HG03342 (cell line): Measurements from ENCODE around the gene AP3B1.
A peak's percentile ranks its signal among the peaks of the same experiment; 100 is the strongest.

Experiments used
- ATAC-seq: cut with Tn5 transposase; IDR thresholded peaks from one replicate; pipeline ENCODE4 v1.9.1; 2021; ENCODE audit warnings: mild to moderate bottlenecking, moderate library complexity; ENCODE audit not compliant: unreplicated experiment

Gene AP3B1, protein sequence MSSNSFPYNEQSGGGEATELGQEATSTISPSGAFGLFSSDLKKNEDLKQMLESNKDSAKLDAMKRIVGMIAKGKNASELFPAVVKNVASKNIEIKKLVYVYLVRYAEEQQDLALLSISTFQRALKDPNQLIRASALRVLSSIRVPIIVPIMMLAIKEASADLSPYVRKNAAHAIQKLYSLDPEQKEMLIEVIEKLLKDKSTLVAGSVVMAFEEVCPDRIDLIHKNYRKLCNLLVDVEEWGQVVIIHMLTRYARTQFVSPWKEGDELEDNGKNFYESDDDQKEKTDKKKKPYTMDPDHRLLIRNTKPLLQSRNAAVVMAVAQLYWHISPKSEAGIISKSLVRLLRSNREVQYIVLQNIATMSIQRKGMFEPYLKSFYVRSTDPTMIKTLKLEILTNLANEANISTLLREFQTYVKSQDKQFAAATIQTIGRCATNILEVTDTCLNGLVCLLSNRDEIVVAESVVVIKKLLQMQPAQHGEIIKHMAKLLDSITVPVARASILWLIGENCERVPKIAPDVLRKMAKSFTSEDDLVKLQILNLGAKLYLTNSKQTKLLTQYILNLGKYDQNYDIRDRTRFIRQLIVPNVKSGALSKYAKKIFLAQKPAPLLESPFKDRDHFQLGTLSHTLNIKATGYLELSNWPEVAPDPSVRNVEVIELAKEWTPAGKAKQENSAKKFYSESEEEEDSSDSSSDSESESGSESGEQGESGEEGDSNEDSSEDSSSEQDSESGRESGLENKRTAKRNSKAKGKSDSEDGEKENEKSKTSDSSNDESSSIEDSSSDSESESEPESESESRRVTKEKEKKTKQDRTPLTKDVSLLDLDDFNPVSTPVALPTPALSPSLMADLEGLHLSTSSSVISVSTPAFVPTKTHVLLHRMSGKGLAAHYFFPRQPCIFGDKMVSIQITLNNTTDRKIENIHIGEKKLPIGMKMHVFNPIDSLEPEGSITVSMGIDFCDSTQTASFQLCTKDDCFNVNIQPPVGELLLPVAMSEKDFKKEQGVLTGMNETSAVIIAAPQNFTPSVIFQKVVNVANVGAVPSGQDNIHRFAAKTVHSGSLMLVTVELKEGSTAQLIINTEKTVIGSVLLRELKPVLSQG

GRCh38 chr5:78294248-78295034 is at the start of gene AP3B1:
AP3B1 (minus strand) TSS chr5:78294698; CDS start chr5:78294579, 119 bp downstream.
- ATAC-seq: peak; percentile 84

DNA sequence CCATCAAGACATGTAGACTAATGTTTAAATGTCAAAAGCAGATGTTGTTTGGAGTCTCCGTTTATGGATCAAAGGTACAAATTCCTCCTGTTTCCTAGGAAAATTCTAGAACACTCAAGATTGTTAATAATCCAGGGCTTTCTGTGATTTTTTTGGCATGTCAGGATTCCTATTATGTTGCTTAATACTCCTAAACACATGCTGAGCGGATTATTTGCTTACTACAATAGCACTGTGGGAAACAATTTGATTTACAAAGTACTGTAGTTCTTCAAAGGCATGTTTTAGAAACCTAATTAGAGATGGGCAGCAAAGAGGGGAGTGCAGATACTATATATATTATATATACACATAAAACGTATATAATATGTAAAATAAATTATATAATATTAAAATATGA is 46.9 kb upstream of the AP3B1 start:
- ATAC-seq: no peak

DNA sequence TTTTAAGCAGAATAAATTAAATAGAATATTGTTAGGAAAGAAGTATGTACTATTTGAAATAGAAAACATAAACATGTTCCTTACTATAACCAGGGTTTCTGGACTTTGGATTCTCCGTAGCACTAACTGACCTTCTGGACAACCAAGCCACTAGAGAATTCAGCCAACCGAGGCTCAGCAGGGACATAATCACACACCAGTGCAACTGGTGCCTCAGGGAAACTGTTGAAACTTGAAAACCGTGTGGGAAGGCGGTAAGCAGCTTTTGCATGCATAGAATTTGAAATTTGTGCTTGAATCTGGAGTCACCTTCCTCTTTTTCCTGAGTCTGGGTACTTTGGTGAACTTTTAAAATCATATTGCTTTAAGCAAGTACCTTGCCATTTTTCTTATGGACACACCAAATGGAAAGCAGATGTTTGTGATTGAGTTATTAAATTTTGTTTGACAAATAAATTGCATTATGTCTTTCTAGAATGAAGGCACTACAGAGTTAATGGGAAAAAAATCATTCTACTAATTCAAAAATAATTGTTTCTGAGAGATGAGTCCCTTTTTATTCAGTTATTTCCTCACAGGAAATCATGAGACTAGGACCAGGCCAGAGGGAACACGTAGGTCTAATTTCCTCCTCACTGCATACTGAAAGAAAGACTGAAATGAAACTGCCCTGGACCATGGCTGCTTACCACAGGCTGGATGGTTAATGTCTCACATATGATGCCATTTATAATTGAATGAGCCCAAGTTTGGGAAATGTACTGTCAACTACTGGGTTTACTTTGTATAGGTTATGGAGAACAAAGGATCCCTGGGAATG is 45.3 kb upstream of the AP3B1 start:
- no peak for ATAC-seq

GRCh38 chr5:78336698-78337097 is 42.2 kb upstream of the AP3B1 start:
- no peak for ATAC-seq

- ATAC-seq: no peak
Measured at GRCh38 chr5:78335976-78336375, 41.5 kb upstream of the AP3B1 start.

- ATAC-seq: no peak
Measured at GRCh38 chr5:78334811-78335210, 40.3 kb upstream of the AP3B1 start.

GRCh38 chr5:78331523-78332080 is 37.1 kb upstream of the AP3B1 start:
- no peak for ATAC-seq

- ATAC-seq: no peak
Measured at GRCh38 chr5:78328585-78329173, 34.2 kb upstream of the AP3B1 start.

- no peak for ATAC-seq
Measured at GRCh38 chr5:78327761-78328510, 33.4 kb upstream of the AP3B1 start.

GRCh38 chr5:78326930-78327329 is 32.4 kb upstream of the AP3B1 start:
- no peak for ATAC-seq

DNA sequence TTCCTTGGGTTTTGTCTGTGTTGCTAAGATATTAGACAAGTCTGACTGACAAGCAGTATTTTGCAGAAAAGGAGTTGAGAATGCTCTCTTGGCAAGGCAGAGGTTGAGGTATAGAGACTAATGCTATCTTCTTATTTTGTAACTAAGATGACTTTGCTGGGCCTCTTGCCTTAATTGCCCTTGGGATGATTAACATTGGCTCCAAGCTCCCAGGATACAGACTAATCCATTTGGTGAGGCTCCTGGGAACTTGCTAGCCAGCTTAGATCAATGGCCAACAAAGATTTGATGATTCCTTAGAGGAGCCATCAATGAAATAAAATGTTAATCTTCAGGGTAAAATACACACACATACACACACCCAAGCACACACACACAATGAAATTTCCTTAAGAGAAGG is 28.7 kb upstream of the AP3B1 start:
- no peak for ATAC-seq

- no peak for ATAC-seq
Measured at GRCh38 chr5:78320401-78320800, 25.9 kb upstream of the AP3B1 start.

- ATAC-seq: no peak
Measured at GRCh38 chr5:78318337-78318736, 23.8 kb upstream of the AP3B1 start.

GRCh38 chr5:78317515-78317914 is 23.0 kb upstream of the AP3B1 start:
- no peak for ATAC-seq

DNA sequence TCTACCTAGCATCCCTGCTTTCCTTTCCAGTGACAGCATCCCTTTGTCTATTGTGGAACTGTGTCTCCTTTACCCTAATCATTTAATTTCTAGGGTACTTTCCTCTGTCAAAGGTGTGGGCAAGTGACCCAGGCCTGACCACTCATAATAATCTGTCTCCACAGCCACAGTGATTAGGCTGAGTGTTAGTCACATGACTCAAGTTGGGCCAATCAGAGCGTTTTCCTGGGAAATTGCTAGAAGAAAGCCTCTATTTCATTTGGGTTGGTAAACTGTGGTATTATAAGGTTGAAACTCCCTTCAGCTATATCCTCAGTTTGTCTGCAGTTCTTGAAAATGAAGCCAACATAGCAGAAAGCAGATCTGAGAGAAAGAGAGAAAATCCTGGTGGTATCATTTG is 14.2 kb upstream of the AP3B1 start:
- ATAC-seq: no peak

DNA sequence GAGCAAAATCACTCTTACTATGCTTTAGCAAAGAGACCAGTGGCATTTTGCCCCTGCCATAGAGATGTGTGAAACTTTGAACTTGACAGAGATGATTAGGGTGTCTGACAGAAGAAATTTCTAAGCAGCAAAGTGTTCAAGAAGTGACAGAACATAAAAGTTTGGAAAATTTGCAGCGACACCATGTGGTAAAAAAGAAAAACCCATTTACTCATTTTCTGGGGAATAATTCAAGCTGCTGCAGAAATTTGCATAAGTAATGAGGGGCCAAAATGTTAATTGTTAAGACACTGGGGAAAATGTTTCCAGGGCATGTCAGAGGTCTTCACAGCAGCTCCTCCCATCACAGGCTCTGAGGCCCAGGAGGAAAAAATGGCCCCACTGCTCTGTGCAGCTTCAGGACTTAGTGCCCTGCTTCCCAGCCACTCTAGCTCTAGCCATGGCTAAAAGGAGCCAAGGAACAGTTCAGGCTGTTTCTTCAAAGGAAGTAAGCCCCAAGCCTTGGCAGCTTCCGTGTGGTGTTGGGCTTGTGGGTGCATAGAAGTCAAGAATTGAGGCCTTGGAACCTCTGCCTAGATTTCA is 6.1 kb upstream of the AP3B1 start:
- ATAC-seq: no peak

GRCh38 chr5:78295035-78295961 is 800 bp upstream of the AP3B1 start:
- no peak for ATAC-seq
